GM21381 (cell line): ENCODE measurements around the gene MTCP1.

Experiments
- ATAC-seq: cut with Tn5 transposase; IDR thresholded peaks from one replicate; pipeline ENCODE4 v1.9.1; 2021; ENCODE audit warnings: mild to moderate bottlenecking, moderate library complexity; ENCODE audit not compliant: unreplicated experiment

Gene MTCP1

GRCh38 chrX:155054255-155054654 is 16.7 kb downstream of the MTCP1 start:
- no peak for ATAC-seq

- ATAC-seq = no peak
Measured at GRCh38 chrX:155053656-155054055, 17.3 kb downstream of the MTCP1 start.

GRCh38 chrX:155052738-155053498 is 18.0 kb downstream of the MTCP1 start:
- no peak for ATAC-seq

- no peak for ATAC-seq
Measured at GRCh38 chrX:155048977-155049619, 21.8 kb downstream of the MTCP1 start.

GRCh38 chrX:155046811-155047528 is 24.0 kb downstream of the MTCP1 start:
- no peak for ATAC-seq

GRCh38 chrX:155046129-155046810 is 24.7 kb downstream of the MTCP1 start:
- no peak for ATAC-seq

GRCh38 chrX:155035688-155036087 is 35.2 kb downstream of the MTCP1 start:
- no peak for ATAC-seq

- no peak for ATAC-seq
Measured at GRCh38 chrX:155031657-155032056, 39.3 kb downstream of the MTCP1 start.

- no peak for ATAC-seq
Measured at GRCh38 chrX:155028877-155029291, 42.1 kb downstream of the MTCP1 start.

- ATAC-seq = no peak
Measured at GRCh38 chrX:155028129-155028528, 42.8 kb downstream of the MTCP1 start.

GRCh38 chrX:155027509-155028066 is 43.3 kb downstream of the MTCP1 start:
- no peak for ATAC-seq

- ATAC-seq = peak; percentile 87
Measured at GRCh38 chrX:155026727-155027508, 44.0 kb downstream of the MTCP1 start, which contains the start of gene FUNDC2. FUNDC2 (plus strand) TSS chrX:155026844; CDS start chrX:155026939, 95 bp downstream.

GRCh38 chrX:155026420-155026726 is 44.6 kb downstream of the MTCP1 start:
- no peak for ATAC-seq

GRCh38 chrX:155023907-155024833 is 46.8 kb downstream of the MTCP1 start:
- no peak for ATAC-seq

- no peak for ATAC-seq
Measured at GRCh38 chrX:155022585-155022984, 48.4 kb downstream of the MTCP1 start, which contains the start of gene F8. F8 (minus strand) TSS chrX:155022723; CDS start chrX:155022552, 171 bp downstream.

- ATAC-seq = no peak
Measured at GRCh38 chrX:155020591-155020990, 50.3 kb downstream of the MTCP1 start.
